Measurements from ENCODE around the gene HSF5. TPM values are rescaled to one million over a fixed set of nuclear protein-coding genes. Genes with fewer than 3 reads are reported as not detected.

Gene HSF5
- total RNA-seq, 1 experiment from 2014 or later, result not detected

DNA sequence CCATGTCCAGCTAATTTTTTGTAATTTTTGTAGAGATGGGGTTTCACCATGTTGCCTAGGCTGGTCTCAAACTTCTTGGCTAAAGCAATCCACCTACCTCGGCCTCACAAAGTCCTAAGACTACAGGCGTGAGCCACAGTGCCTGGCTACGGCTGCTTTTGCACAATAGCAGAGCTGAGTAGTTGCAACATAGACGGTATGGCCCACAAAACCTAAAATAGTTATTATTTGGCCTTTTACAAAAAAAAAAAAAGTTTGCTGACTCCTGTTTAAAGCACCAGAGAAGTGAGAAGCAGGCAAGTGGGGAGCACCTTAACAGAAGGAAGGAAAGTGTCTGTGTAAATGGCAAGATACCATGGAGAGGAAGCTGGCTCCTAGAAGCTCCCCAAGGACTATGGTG, 5.3 kb upstream of the HSF5 start:
- TF ChIP-seq, protein P1, sequence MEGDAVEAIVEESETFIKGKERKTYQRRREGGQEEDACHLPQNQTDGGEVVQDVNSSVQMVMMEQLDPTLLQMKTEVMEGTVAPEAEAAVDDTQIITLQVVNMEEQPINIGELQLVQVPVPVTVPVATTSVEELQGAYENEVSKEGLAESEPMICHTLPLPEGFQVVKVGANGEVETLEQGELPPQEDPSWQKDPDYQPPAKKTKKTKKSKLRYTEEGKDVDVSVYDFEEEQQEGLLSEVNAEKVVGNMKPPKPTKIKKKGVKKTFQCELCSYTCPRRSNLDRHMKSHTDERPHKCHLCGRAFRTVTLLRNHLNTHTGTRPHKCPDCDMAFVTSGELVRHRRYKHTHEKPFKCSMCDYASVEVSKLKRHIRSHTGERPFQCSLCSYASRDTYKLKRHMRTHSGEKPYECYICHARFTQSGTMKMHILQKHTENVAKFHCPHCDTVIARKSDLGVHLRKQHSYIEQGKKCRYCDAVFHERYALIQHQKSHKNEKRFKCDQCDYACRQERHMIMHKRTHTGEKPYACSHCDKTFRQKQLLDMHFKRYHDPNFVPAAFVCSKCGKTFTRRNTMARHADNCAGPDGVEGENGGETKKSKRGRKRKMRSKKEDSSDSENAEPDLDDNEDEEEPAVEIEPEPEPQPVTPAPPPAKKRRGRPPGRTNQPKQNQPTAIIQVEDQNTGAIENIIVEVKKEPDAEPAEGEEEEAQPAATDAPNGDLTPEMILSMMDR (conservative IDR thresholded peaks at IDR 0.05), result no peak
- Mint-ChIP-seq H3K9me3 (no peaks in the 10 kb centered on the region), H3K4me3 (no peak overlapping the region), H3K27ac (no peak overlapping the region), H3K4me1 (no peaks in the 10 kb centered on the region), H3K36me3 (ENCODE audit: insufficient read depth in 1 of 3, low read depth in 3 of 3) (peaks cover 43 to 90% (median 83%) of the 10 kb centered on the region in 3 experiments), H3K27me3 (ENCODE audit: low read depth) (no peaks in the 10 kb centered on the region)
- Histone ChIP-seq H4K5ac (ENCODE audit: insufficient read length, low read depth, low read length) (no peak overlapping the region), H3K9ac (ENCODE audit: extremely low read depth, insufficient read length, low read length) (no peak overlapping the region), H2BK15ac (ENCODE audit: low read depth, low read length) (no peak overlapping the region), H3K27me3 (ENCODE audit: insufficient read depth, low read length) (no peaks in the 10 kb centered on the region), H3K4me1 (ENCODE audit: insufficient read depth, low read length) (no peaks in the 10 kb centered on the region), H3T11ph (ENCODE audit: low read length) (no peak overlapping the region), H3K9me3 (ENCODE audit: control insufficient read depth, low read depth, low read length) (no peaks in the 10 kb centered on the region), H3K27ac (ENCODE audit: insufficient read length, low read depth, low read length) (no peak overlapping the region), H4K8ac (replicated peaks; ENCODE audit: insufficient read length, low read depth, low read length) (no peak overlapping the region), H3K4ac (ENCODE audit: low read depth, low read length) (no peak overlapping the region), H2BK120ac (ENCODE audit: low read depth, low read length, poor library complexity, severe bottlenecking) (no peak overlapping the region), H2BK20ac (ENCODE audit: low read depth, low read length, poor library complexity, severe bottlenecking) (no peak overlapping the region), H3K79me2 (ENCODE audit: insufficient read depth, low read length) (no peaks in the 10 kb centered on the region; the same call in 1 of the 2 replicates), H2BK12ac (ENCODE audit: insufficient read length, low read depth, low read length) (no peak overlapping the region), H3K23me2 (ENCODE audit: insufficient read length, low read depth, low read length, poor library complexity, severe bottlenecking) (no peaks in the 10 kb centered on the region), H4K20me1 (ENCODE audit: control insufficient read depth, insufficient read depth, insufficient read length) (no peaks in the 10 kb centered on the region), H3K14ac (ENCODE audit: insufficient read depth, low read length) (no peak overlapping the region), H2AK5ac (ENCODE audit: insufficient read length, low read length) (no peak overlapping the region), H4K91ac (ENCODE audit: insufficient read length, low read depth, low read length) (no peak overlapping the region), H3K79me1 (ENCODE audit: insufficient read depth, low read depth, low read length, poor library complexity, severe bottlenecking) (no peaks in the 10 kb centered on the region), H2AFZ (ENCODE audit: low read length) (no peak overlapping the region), H3K23ac (ENCODE audit: insufficient read length, low read depth, low read length) (no peak overlapping the region), H3K18ac (ENCODE audit: insufficient read length, low read depth, low read length) (no peak overlapping the region), H3K4me2 (ENCODE audit: insufficient read depth, insufficient read length, low read length) (no peak overlapping the region), H3K56ac (ENCODE audit: insufficient read length, low read depth, low read length) (no peak overlapping the region), H2BK5ac (ENCODE audit: insufficient read length, low read length) (no peak overlapping the region)
- DNase-seq, result no peak
- WGBS (ENCODE audit: extremely low coverage, insufficient read length, low lambda C conversion rate), result no CpG with 5 or more reads among the region's 4 CpGs

Data from H9 (cell line).